Activated CD8-positive, alpha-beta memory T cell treated with anti-CD3 and anti-CD28 coated beads for 36 hours (primary cell): ENCODE results near the gene TNFRSF25. TPM values are rescaled to one million over a fixed set of nuclear protein-coding genes. Genes with fewer than 3 reads are reported as not detected.
"Not testable (repeated sequence)": the region's sequence is repeated elsewhere in the genome, so short reads cannot be mapped to it uniquely, and the experiment has no call there.

ENCODE experiments used
- CTCF ChIA-PET: fragments of 350-600 bp; sonication (Branson Sonifier 250); formaldehyde crosslinking; loops from one replicate; lab custom pipeline; 2021; ENCODE audit warnings: antibody characterized with exemption; lab: Charles Lee
- POLR2A ChIA-PET: fragments of 350-600 bp; sonication (Branson Sonifier 250); formaldehyde crosslinking; loops from one replicate; lab custom pipeline; 2021; ENCODE audit warnings: antibody characterized with exemption; lab: Charles Lee
- total RNA-seq, 2 experiments: library from RNA; stranded (reverse); gene quantifications; one replicate each; pipeline ENCODE4 v1.2.3, GENCODE V29; 2021

Gene TNFRSF25
- total RNA-seq, 2 experiments from 2014 or later: 89.9 to 91.3 TPM

DNA sequence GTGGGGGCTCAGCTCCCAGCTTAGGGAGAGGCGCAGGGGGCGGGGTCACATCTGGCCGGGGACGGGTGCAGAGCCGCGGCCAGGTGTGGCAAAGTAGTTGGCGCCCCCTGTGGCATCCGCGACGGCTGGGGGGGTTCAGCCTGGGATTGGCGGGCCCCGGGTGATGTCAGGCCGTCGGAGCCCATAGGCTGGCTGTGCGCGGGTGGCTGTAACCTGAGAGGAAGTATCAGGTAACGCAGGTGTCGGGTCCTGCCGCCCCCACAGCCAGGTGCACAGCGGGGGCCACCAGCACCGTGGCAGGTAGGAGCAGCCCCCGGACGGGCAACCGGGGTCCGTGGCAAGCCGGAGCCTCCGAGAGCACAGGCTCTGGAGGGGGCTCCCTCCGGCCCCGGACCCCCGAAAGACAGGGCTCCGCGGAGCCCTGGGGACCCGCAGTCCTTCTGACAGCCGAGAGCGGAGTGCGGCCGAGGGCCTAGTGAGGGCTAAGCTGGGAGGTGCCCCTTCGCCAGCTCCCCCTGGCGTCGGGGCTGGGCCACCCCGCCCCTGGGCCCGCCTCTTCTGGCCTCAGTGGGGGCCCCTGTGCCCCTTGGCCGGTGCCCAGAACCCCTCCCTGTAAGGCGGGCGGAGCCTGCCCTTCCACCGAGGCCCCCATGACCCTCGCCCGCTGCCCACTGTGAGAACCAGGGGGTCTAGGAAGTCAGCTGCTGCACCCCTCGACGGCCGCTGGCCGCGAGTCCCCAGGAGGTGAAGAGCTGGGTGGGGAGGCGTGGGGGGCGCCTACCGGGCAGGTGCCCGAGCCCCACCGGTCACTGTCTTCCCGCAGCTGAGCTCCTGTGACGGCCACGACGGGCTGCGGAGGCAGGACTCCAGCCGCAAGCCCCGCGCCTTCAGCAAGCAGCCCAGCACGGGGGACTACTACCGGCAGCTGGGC, 17.9 kb downstream of the TNFRSF25 start:
- ChIA-PET POLR2A (no interaction called here), CTCF (interaction anchor here (0.6 to 5.5 kb wide), 7 partner anchors 9 to 558 kb away, joined by 3 to 40 read pairs (median 5); no protein-coding TSS in a partner anchor)

DNA sequence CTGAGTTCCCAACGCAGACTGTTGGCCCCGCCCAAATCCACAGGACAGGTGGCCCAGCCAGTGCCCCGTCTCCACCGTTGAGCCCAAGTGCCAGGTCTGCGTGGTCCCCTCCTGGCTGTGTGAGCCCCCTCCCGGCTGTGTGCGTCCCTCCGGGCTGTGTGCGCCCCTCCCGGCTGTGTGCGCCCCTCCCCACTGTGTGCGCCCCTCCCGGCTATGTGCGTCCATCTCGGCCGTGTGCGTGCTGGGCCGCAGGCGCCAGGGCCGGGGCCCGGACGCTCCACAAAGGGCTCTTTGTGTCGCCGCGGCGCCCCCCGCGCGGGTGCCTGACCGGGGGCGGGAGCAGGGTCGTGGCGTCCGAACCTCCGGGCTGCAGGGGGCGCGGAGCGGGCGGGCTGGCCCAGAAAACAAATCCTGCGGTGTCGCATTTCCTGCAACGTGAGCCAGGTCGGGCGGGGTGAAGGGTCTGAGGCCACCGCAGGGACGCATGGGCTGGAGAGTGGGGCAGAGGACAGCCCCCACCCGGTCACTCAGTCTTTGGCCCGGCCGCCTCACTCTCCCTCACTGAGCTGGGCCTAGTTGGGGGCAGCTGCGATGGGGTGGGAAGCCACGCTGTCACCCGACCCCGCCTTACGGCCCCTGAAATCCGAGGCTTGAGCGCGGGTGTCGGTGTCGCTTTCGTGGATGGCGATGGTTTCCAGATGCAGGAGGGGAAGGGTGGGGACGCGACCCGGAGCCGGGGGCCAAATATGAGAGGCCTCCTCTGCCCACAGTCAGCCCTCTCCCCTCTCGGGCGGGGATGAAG, 18.8 kb downstream of the TNFRSF25 start:
- CTCF ChIA-PET: interaction anchor here (0.7 to 2.2 kb wide), 4 partner anchors 8 to 104 kb away, joined by 3 to 11 read pairs (median 4); no protein-coding TSS in a partner anchor
- POLR2A ChIA-PET: no interaction called here

DNA sequence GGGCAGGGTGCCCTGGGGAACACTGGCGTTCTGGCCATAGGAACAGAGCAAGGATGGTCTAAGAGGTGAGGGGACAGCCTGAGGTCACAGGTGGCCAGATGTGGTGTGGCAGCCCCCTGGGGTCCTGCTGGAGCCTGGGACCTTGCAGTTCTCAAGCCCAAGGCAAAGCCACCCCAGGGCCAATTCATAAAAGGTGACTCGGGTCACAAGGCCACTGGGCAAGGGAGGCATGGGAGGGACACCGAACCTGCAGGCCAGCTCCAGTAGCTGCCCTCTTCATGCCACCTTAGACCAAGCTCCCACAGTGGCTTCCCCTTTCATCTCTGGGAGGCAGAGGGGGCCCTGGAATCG, 19.3 kb downstream of the TNFRSF25 start:
- ChIA-PET POLR2A (no interaction called here), CTCF (interaction anchor here (0.6 to 1.6 kb wide), 4 partner anchors 8 to 301 kb away, joined by 3 to 5 read pairs (median 3); no protein-coding TSS in a partner anchor)

DNA sequence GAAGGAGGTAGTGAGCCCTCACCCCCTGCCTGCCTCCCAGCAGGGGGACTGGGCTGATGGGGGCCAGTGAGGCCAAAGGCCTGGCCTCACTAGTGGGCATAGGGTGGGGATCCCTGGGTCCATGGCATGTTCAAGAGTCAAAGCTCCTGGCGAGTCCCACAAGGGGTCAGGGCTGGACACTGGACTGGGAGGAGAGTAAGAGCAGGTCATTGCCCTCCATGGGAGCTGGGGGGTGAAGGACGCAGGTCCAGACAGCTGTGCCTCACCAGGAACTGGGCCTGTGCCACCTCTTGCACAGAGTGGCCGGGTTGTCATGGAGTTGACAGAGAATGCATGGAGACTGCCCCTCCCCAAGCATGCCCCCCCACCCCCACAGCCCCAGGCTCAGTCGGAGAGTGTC, 20.0 kb downstream of the TNFRSF25 start:
- CTCF ChIA-PET: interaction anchor here (1.0 to 1.6 kb wide), 3 partner anchors 8 to 28 kb away, joined by 3 to 5 read pairs (median 3); no protein-coding TSS in a partner anchor
- POLR2A ChIA-PET: not testable (repeated sequence)

DNA sequence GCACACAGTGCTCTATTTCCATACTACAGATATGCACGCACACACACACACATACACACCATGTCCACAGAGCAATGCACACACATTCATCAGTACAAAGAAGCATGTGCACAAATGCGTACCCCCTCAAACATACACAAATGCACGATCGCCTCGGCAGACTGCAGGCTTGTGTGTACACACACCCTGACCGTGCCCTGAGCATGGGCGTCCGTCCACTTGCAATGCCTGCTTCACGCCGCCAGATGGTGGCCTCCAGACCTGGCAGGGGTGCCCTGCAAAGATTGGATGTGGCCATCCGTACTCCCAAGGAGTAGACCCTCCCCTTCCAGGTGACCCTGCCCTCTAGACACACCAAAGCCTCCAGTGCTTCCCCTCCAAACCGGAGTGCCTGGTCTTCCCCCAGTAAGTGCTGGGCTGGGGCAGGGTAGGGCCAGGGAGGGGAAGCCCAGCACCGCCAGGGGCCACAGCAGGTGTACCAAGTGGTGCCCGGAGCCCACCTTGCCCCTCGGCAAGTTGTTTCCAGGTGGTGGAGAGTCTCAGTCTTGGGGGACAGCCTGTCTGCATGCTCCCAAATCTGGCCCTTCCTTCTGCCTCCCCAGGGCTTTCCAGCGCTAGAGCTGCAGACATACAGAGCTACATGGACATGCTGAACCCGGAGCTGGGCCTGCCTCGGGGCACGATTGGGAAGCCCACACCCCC, 20.8 kb downstream of the TNFRSF25 start:
- ChIA-PET POLR2A (no interaction called here), CTCF (interaction anchor here (1.0 to 1.6 kb wide), 2 partner anchors 10 to 29 kb away, joined by 3 to 5 read pairs; no protein-coding TSS in a partner anchor)

DNA sequence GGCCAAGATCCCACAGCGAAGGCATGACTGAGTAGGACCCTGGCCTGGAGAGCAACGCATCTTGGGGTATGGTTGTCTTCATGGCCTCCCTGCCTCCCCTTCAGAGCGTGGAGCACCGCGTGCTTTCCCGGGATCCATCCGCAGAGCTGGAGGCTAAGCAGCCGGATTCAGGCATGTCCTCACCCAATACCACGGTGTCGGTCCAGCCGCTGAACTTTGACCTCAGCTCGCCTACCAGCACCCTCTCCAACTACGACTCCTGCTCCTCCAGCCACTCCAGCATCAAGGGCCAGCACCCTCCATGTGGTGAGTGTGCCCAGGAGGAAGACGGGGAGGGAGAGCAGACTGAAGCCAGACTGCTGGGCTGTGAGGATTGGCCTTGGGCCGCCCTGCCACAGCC, 21.6 kb downstream of the TNFRSF25 start:
- ChIA-PET POLR2A (no interaction called here), CTCF (no interaction called here)

DNA sequence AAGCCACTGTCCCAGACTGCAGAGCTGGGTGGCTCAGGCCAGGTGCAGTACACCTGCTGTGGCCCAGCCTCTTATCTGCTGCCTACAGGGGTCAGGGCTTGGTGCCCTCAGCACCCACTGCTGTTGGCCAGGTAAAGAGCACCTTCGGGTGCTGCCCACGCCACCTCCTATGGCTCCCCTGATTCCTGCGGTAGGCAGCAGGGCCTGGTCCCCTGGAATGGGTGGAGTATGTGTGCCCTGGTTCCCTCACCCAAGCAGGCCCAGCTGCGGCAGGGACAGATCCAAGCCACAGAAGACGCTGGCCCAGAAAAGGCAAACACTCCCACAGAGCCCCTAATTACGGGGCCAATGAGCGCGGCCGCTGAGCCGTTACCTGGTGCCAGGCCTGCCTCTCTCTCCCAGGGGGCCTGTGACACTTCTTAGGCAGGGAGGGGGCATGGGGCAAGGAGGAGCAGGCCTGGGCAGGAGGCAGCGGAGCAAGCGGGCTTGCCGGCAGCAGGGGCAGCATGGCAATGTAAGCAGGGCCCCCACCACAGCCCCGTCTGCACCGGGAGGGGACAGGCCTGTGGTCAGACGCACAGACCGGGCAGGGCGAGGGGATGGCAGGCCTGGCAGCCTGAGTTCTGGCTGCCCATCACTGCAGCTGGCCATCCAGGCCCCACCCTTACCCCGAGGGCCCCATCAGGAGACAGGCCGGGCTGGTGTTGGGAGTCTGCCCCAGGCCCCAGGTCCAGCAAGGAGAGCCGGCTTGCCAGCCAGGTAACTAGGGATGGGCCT, 22.4 kb downstream of the TNFRSF25 start:
- POLR2A ChIA-PET: no interaction called here
- CTCF ChIA-PET: no interaction called here

DNA sequence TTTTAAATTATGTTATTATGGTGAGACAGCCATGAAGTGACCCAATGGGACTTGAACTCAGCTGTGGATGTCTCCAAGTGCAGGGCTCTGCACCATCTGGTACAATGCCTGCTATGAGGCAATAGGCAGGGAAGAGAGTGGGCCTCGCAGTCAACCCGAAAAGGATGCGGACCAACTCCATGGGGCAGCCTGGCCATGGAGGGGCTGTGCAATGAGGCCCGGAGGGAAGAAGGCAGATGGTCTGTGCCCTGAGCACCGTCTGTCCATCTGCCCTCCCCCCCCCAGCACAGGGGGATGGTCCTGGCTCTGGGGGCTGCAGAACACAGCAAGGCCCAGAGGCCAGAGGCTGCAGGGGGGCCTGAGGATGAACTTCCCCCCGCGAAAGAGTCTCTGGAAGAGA, 24.4 kb downstream of the TNFRSF25 start:
- CTCF ChIA-PET: interaction anchor here (5.1 to 5.9 kb wide), 2 partner anchors 9 to 20 kb away, joined by 40 to 59 read pairs; partner anchors contain the start of gene HES2

DNA sequence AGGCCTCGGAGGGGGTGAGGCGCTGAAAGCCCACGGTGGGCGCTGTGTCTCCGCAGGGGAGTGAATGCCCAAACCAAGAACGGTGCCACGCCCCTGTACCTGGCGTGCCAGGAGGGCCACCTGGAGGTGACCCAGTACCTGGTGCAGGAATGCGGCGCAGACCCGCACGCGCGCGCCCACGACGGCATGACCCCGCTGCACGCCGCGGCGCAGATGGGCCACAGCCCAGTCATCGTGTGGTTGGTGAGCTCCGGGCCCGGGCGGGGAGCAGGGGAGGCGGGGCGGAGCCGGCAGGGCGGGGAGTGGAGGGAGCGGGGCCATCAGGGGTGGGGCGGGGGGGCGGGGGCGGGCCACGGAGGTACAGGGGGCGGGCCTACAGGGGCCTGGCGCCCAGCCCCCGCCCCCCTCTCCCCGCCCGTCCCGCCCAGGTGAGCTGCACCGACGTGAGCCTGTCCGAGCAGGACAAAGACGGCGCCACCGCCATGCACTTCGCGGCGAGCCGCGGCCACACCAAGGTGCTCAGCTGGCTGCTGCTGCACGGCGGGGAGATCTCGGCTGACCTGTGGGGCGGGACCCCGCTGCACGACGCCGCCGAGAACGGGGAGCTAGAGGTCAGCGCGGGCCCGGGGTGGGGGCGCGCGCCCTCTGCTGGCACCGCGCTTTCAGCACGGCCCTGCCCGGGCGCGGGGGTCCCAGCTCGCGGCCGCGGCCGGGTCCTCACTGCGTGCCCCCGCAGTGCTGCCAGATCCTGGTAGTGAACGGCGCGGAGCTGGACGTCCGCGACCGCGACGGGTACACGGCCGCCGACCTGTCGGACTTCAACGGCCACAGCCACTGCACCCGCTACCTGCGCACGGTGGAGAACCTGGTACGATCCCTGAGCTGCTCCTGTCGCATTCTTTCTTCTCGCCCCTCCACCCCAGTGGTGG, 25.5 kb downstream of the TNFRSF25 start:
- CTCF ChIA-PET: interaction anchor here (1.0 to 5.9 kb wide), 6 partner anchors 10 to 202 kb away, joined by 3 to 59 read pairs (median 17); partner anchors contain the start of gene HES2
- POLR2A ChIA-PET: no interaction called here

More for the DNA sequence above, 24.4 kb downstream of the TNFRSF25 start:
- POLR2A ChIA-PET: no interaction called here

DNA sequence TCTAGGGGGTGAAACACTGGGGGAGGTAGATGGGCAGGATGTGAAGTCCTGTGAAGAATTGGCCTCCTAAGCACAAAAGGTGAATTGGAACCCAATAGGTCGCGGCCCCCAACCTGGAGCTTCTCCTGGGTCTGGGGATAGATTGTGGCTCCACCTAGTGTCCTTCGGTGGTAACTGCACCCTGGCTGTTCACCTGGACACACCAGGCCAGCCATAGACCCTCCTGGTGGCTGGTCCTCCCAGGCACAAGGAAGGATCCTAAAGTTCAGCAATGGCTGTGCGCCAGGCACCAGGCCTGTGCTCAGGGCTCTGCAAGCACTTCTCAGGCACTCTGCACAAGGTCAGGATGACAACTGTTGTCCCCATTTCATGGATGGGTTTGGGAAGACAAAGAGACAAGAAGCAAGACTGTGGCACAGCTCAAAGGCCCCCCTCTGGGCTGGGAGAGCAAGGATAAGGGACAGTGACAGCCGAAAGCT, 27.9 kb downstream of the TNFRSF25 start:
- ChIA-PET CTCF (interaction anchor here (0.5 to 5.9 kb wide), 29 partner anchors 8 to 193 kb away, joined by 3 to 59 read pairs (median 4); partner anchors contain the start of genes ESPN and HES2), POLR2A (no interaction called here)

DNA sequence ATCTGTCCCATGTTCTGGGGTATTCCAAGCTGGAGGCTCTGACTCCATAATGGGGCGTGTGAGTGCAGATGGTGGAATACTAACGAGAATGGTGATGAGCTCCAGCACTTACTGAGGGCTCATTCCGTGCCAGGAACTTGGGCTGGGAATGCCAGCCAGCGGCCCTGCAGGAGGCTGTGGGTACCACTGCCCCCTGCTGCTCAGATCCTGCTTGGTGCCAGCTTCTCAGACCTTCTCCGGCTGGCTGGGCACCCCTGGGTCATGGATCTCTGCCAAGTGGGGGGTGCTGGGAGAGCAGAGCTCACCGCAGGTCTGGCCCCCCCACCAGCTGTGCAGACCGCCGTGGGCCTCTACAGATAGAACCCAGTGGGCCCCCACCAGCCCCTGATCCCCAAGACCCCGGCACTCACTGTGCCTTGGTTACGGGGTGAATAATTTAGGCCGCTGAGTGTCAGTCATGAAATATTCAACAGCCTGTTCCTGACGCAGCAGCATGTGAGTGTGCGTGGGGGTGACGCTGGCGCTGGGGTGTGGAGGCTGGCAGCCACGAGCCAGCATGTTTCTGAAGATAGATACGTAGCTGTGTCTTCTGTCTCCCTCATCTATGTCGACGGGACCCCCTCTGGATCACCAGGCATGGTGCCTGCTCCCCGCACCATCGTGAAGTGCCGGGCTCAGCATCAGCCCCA, 28.8 kb downstream of the TNFRSF25 start:
- POLR2A ChIA-PET: not testable (repeated sequence)
- CTCF ChIA-PET: interaction anchor here (0.5 to 5.9 kb wide), 25 partner anchors 9 to 190 kb away, joined by 3 to 59 read pairs (median 5); partner anchors contain the start of genes ESPN and HES2

DNA sequence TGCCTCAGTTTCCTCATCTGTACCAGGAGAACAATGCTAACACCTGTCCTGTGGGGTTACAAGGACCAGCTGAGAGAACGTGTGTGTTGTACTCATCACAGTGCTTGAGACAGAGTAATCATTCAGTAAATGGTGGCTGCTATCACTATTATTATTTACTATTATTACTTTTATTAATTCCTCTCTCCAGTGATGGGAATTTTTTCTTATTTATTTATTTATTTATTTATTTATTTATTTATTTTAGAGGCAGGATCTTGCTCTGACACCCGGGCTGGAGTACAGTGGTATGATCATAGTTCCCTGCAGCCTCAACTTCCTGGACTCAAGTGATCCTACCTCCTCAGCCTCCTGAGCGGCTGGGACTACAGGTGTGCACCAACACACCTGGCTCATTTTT, 29.7 kb downstream of the TNFRSF25 start:
- CTCF ChIA-PET, POLR2A ChIA-PET: not testable (repeated sequence)

DNA sequence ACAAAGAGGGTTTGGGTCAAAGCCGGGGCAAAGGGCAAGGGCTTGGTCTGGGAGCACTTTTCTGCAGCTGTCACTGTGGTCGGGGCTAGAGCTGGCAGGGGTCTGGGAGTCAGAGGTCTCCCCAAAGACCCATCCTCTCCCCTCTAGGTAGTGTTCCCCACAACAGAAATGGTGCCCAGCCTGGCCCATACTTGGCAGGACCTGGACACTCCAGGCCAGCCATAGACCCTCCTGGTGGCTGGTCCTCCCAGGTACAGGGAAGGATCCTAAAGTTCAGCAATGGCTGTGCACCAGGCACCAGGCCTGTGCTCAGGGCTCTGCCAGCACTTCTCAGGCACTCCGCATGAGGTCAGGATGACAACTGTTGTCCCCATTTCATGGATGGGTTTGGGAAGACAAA, 30.4 kb downstream of the TNFRSF25 start:
- POLR2A ChIA-PET: no interaction called here
- CTCF ChIA-PET: interaction anchor here (0.6 to 0.9 kb wide), 2 partner anchors 13 to 39 kb away, joined by 3 read pairs; no protein-coding TSS in a partner anchor

DNA sequence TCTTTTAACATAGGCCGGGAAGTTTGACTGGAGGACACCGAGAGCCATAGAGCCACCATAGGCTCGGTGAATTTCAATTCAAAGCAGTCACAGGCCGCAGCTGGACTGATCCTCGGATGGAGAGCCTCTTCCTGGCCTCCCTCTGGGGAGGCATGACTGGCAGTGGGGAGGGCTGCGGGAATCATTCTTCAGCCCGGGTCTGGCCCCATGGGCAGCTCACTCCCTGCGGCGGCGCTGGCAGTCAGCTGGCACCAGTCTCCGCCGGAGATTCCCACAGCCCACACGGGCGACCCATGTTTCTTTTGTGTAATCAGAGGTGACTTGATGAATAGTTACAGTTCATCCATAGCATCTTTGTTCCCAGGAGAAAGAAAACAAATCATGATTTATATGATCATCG, 30.8 kb downstream of the TNFRSF25 start:
- ChIA-PET CTCF (interaction anchor here (0.6 to 0.9 kb wide), 2 partner anchors 12 to 39 kb away, joined by 3 read pairs; no protein-coding TSS in a partner anchor), POLR2A (no interaction called here)

DNA sequence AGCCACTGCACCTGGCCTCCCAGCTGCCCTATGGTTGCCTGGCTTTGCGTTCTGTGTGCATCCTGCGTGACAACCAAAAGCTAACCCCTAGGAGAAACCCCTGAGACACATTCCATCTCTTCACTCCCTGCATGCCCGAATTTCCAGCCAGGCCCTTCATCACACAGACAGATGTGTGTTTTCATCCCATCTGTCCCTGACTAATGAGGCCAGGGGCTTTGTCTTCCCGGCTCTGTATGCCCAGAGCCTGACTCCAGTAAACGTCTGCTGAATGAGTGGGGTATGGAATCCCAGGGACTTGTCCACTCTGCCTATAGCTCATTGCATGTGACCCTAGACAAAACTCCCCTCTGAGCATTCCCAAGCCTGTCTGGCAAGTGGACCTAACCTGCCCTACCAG, 31.8 kb downstream of the TNFRSF25 start:
- CTCF ChIA-PET: no interaction called here

More for the DNA sequence above, 31.8 kb downstream of the TNFRSF25 start:
- POLR2A ChIA-PET: no interaction called here
